Heart left ventricle (tissue), 13 donors: ENCODE results near the gene NOTCH3.

Source experiments
- POLR2A ChIP-seq, 2 donors: fragments of 450-650 bp; IDR thresholded peaks; one replicate each; pipeline ENCODE4 v1.6.1; 2017; ENCODE audit warnings: antibody characterized with exemption in 2 of 2, mild to moderate bottlenecking in 2 of 2, moderate library complexity in 2 of 2
- TF ChIP-seq, protein P1 (sequence below), 12 donors: fragments of 200-600 bp; sonication (generic) in 4 of 12; IDR thresholded peaks; one replicate each; pipeline versions ENCODE4 v1.5.0 to v1.8.0; 2018 to 2022; ENCODE audit warnings: antibody characterized with exemption in 12 of 12, mild to moderate bottlenecking in 5 of 12
- donor health status: ischemic (EF 13 %, LVEDD 7.1; RV severe dilation, severe dysfunction).
- donor health status: DM: no; HTN: yes; CAD: no.
- donor health status: DM: no; HTN: no; CAD: no.
- donor health status: ischemic (EF 25% LVEDD 6.9; RV normal size, moderate dysfunction).
- donor health status: ischemic (EF 25% LVEDD 5.7; RV mildly dilated, moderate dysfunction).
- donor health status: ischemic (EF 35%, LVEDD 5.7; RV mildly dilated, moderate dysfunction).
- donor health status: nonischemic (EF 11% LVEDD 7.7; RV severe dilation, severe dysfunction).
- donor health status: DM: yes; HTN: yes; CAD: no.
- donor health status: PGD.
- donor health status: ischemic (EF 29% LVEDD 5.4; RV normal size, mild dysfunction).
- donor health status: nonischemic (EF 23%, LVEDD 6.1; RV moderate dilation, normal function).

DNA sequence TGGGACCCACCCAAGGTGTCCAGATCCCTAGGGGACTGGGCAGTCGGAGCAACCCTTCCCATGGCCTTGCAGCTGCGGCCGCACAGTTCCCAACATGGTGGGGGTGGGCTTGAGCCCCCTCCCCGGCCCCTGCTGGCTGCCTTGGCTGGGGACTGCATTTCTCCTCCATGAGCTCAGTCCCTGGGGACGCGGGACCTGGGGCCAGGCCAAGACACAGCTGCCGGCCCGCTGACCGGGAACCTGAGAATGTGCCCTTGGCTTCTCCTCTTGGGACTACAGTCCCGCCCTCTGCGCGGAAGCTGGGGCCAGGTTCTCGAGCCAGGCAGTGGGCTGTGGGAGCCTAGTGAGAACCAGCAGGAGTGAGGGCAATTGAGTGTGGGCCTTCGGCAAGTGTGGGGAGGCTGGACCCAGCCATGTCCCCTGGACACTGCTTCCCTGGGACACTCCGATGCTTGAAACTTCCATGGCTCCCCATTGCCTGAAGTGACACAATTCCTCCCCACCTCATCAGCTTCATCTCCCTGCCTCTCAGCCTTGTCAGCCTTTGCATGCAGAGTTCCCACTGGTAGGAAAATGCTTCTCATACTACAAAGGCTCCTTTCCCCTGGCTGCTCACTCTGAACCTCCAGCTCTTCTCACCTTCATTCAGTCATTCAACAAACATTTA lies 13.1 kb upstream of the NOTCH3 start:
- TF ChIP-seq, protein P1, sequence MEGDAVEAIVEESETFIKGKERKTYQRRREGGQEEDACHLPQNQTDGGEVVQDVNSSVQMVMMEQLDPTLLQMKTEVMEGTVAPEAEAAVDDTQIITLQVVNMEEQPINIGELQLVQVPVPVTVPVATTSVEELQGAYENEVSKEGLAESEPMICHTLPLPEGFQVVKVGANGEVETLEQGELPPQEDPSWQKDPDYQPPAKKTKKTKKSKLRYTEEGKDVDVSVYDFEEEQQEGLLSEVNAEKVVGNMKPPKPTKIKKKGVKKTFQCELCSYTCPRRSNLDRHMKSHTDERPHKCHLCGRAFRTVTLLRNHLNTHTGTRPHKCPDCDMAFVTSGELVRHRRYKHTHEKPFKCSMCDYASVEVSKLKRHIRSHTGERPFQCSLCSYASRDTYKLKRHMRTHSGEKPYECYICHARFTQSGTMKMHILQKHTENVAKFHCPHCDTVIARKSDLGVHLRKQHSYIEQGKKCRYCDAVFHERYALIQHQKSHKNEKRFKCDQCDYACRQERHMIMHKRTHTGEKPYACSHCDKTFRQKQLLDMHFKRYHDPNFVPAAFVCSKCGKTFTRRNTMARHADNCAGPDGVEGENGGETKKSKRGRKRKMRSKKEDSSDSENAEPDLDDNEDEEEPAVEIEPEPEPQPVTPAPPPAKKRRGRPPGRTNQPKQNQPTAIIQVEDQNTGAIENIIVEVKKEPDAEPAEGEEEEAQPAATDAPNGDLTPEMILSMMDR (IDR thresholded peaks at IDR 0.05): no peak
- TF ChIP-seq POLR2A (IDR thresholded peaks at IDR 0.05): no peak
